Liver (tissue), 9 donors: ENCODE results near the gene FBXO28. TPM values are rescaled to one million over a fixed set of nuclear protein-coding genes. Genes with fewer than 3 reads are reported as not detected.

ENCODE experiments used
- DNase-seq: peaks from one replicate; pipeline ENCODE4 v3.0.0-alpha.2; 2017; ENCODE audit warnings: low spot score
- H3K27ac ChIP-seq, 2 donors: one replicate each; pipeline ENCODE4 v1.7.0; 2013; ENCODE audit warnings: inconsistent platforms in 2 of 2, low read length in 2 of 2, control low read depth in 1 of 2, low read depth in 1 of 2, mild to moderate bottlenecking in 1 of 2
- H3K27me3 ChIP-seq, 4 donors: one replicate each; pipeline versions ENCODE4 v1.6.1 to v1.7.0; 2013; ENCODE audit warnings: low read length in 3 of 4, inconsistent platforms in 1 of 4, mild to moderate bottlenecking in 1 of 4, moderate library complexity in 1 of 4; ENCODE audit not compliant: control insufficient read depth in 4 of 4, insufficient read depth in 4 of 4
- H3K36me3 ChIP-seq, 4 donors: one replicate each; pipeline versions ENCODE4 v1.6.1 to v1.7.0; 2013; ENCODE audit warnings: low read length in 3 of 4, mild to moderate bottlenecking in 3 of 4, low read depth in 1 of 4, moderate library complexity in 1 of 4; ENCODE audit not compliant: control insufficient read depth in 4 of 4, insufficient read depth in 3 of 4
- H3K4me1 ChIP-seq, 4 donors: one replicate each; pipeline versions ENCODE4 v1.6.1 to v1.7.0; 2013; ENCODE audit warnings: low read length in 3 of 4, mild to moderate bottlenecking in 3 of 4, moderate library complexity in 1 of 4; ENCODE audit not compliant: control insufficient read depth in 4 of 4, insufficient read depth in 4 of 4
- H3K4me3 ChIP-seq, 3 donors: one replicate each; pipeline versions ENCODE4 v1.6.1 to v1.7.0; 2013; ENCODE audit warnings: low read length in 3 of 3, control low read depth in 1 of 3, low read depth in 1 of 3, mild to moderate bottlenecking in 1 of 3
- H3K9ac ChIP-seq, 2 donors: one replicate each; pipeline ENCODE4 v1.7.0; 2013; ENCODE audit warnings: low read length in 2 of 2, mild to moderate bottlenecking in 2 of 2, moderate library complexity in 2 of 2, control low read depth in 1 of 2, low read depth in 1 of 2
- H3K9me3 ChIP-seq, 4 donors: one replicate each; pipeline versions ENCODE4 v1.6.1 to v1.7.0; 2013; ENCODE audit warnings: low read length in 3 of 4; ENCODE audit not compliant: control insufficient read depth in 4 of 4
- ATF3 ChIP-seq: IDR thresholded peaks from 2 replicates; pipeline ENCODE4 v1.6.1; 2016; ENCODE audit warnings: antibody characterized with exemption
- CTCF ChIP-seq: fragments of 150-350 bp; IDR thresholded peaks from 2 replicates; pipeline ENCODE4 v1.5.1; 2017; ENCODE audit warnings: improper control_type of control experiment, low read depth, low read length; ENCODE audit not compliant: missing input control
- EGR1 ChIP-seq, 2 donors: IDR thresholded peaks; 2 replicates each; pipeline ENCODE4 v1.6.1; 2016 to 2018; ENCODE audit warnings: antibody characterized with exemption in 2 of 2, low read depth in 2 of 2
- FOXA1 ChIP-seq: IDR thresholded peaks from 2 replicates; pipeline ENCODE4 v1.6.1; 2016; ENCODE audit warnings: antibody characterized with exemption
- FOXA2 ChIP-seq: IDR thresholded peaks from 2 replicates; pipeline ENCODE4 v1.6.1; 2016; ENCODE audit warnings: antibody characterized with exemption
- GABPA ChIP-seq, 2 donors: IDR thresholded peaks in 1 of 2; conservative IDR thresholded peaks in 1 of 2; 2 replicates each; pipeline ENCODE4 v1.6.1; 2016; ENCODE audit warnings: antibody characterized with exemption in 2 of 2, mild to moderate bottlenecking in 1 of 2, moderate library complexity in 1 of 2
- HNF4A ChIP-seq, 2 donors: conservative IDR thresholded peaks; 2 replicates each; pipeline ENCODE4 v1.6.1; 2016; ENCODE audit warnings: antibody characterized with exemption in 2 of 2, mild to moderate bottlenecking in 2 of 2
- JUND ChIP-seq, 2 donors: IDR thresholded peaks; 2 replicates each; pipeline ENCODE4 v1.6.1; 2016; ENCODE audit warnings: antibody characterized with exemption in 2 of 2
- MAX ChIP-seq: IDR thresholded peaks from 2 replicates; pipeline ENCODE4 v1.6.1; 2016; ENCODE audit warnings: antibody characterized with exemption
- NR2F2 ChIP-seq: IDR thresholded peaks from 2 replicates; pipeline ENCODE4 v1.6.1; 2016; ENCODE audit warnings: antibody characterized with exemption
- RAD21 ChIP-seq, 2 donors: IDR thresholded peaks; 2 replicates each; pipeline ENCODE4 v1.6.1; 2016; ENCODE audit warnings: antibody characterized with exemption in 2 of 2, mild to moderate bottlenecking in 2 of 2
- REST ChIP-seq: IDR thresholded peaks from 2 replicates; pipeline ENCODE4 v1.6.1; 2016; ENCODE audit warnings: antibody characterized with exemption, mild to moderate bottlenecking
- RXRA ChIP-seq, 2 donors: IDR thresholded peaks; 2 replicates each; pipeline ENCODE4 v1.6.1; 2017 to 2018; ENCODE audit warnings: antibody characterized with exemption in 2 of 2, mild to moderate bottlenecking in 1 of 2
- SP1 ChIP-seq: IDR thresholded peaks from 2 replicates; pipeline ENCODE4 v1.6.1; 2018; ENCODE audit warnings: antibody characterized with exemption, mild to moderate bottlenecking
- TAF1 ChIP-seq: conservative IDR thresholded peaks from 2 replicates; pipeline ENCODE4 v1.6.1; 2016; ENCODE audit warnings: antibody characterized with exemption, mild to moderate bottlenecking
- YY1 ChIP-seq: IDR thresholded peaks from 2 replicates; pipeline ENCODE4 v1.6.1; 2016; ENCODE audit warnings: antibody characterized with exemption, mild to moderate bottlenecking
- ZBTB33 ChIP-seq: IDR thresholded peaks from 2 replicates; pipeline ENCODE4 v1.6.1; 2016; ENCODE audit warnings: antibody characterized with exemption
- WGBS: extraction: QIAGEN DNeasy Blood & Tissue Kit; methylation state at CpG from one replicate; pipeline ENCODE4 v1.1.7; 2013; 5-methylcytosine and 5-hydroxymethylcytosine counted together
- polyA plus RNA-seq, 2 donors: library from polyadenylated mRNA; stranded (reverse) in 1 of 2; unstranded in 1 of 2; fragments of 200-250 nt in 1 of 2; fragments of >200 nt in 1 of 2; fragmentation: Nextera tagmentation in 1 of 2; extraction: Ambion mirVana in 1 of 2; gene quantifications; one replicate each; pipeline versions ENCODE4 v1.2.1 to v1.2.3, GENCODE V29; 2013 to 2015
- total RNA-seq, 2 donors: library from RNA; depleted of rRNA; stranded (reverse); fragments of >200 nt; gene quantifications; one replicate each; pipeline ENCODE4 v1.2.3, GENCODE V29; 2014
- donor health status: healthy.
- donor health status: healthy.
- donor health status: healthy.
- donor health status: healthy.
- donor health status: healthy.

The FBXO28 gene
- total RNA-seq (10 to 100 TPM; 17.4 to 23.1 TPM), polyA plus RNA-seq (1 to 10 TPM; 6.7 to 8.9 TPM)

GRCh38 chr1:224113918-224114786 is at the start of gene FBXO28:
TSS of gene FBXO28 (plus strand) at chr1:224114111. CDS start at chr1:224114130, 19 bp downstream.
- H3K27me3 ChIP-seq, result no peaks in the 10 kb centered on the region
- H3K27ac ChIP-seq, result peak within 1 kb of the TSS; percentile 91 to 95
- WGBS, result under 1% methylated on average over 60 of the region's 60 CpGs
- H3K9me3 ChIP-seq, result no peaks in the 10 kb centered on the region
- peak within 1 kb of the TSS; percentile 84 to 98 for H3K9ac ChIP-seq
- no peaks in the 10 kb centered on the region for H3K36me3 ChIP-seq
- H3K4me3 ChIP-seq, result peak within 1 kb of the TSS; percentile 85 to 97 (median 95)
- peak; percentile 91 for DNase-seq
- H3K4me1 ChIP-seq, result peaks cover 0 to 25% (median 21%) of the 10 kb centered on the region in 4 donors
- TF ChIP-seq CTCF (no peak), EGR1 (IDR thresholded peaks at IDR 0.05; ENCODE audit: low read depth in 2 of 2) (no peak), GABPA (IDR thresholded peaks at IDR 0.05 in 1 of 2, conservative IDR thresholded peaks at IDR 0.05 in 1 of 2) (peak; percentile 96 to 98), HNF4A (conservative IDR thresholded peaks at IDR 0.05) (peak in 1 of 2 donors; percentile 7), FOXA1 (no peak), ZBTB33 (no peak), YY1 (peak; percentile 99), MAX (peak; percentile 39), REST (peak; percentile 71), TAF1 (peak; percentile 95), RXRA (IDR thresholded peaks at IDR 0.05) (no peak), SP1 (peak; percentile 23), JUND (IDR thresholded peaks at IDR 0.05) (no peak), RAD21 (IDR thresholded peaks at IDR 0.05) (peak in 1 of 2 donors; percentile 42), FOXA2 (no peak), ATF3 (no peak), NR2F2 (no peak)
